ENCODE results near the gene ZNF423.

Gene ZNF423

DNA sequence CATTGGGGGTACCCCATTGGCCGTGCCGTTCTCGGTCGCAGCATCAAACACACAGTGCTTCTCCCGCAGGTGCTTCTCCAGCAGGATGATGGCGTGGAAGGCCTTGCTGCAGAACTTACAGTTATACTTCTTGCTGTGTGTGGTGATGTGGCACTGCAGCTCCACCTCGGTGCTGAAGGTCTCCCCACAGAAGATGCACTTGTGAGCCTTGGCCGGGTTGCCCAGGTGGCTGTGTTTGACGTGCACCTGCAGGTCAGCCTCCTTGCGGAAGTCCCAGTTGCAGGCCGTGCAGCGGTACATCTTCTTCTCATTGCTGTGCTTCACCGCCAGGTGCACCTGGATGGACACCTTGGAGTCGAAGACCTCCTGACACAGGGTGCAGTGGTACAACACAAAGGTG, 219.3 kb downstream of the ZNF423 start:
- H3K27me3 ChIP-seq (ENCODE audit: control insufficient read depth, insufficient read depth, low read length) = no peaks in the 10 kb centered on the region
- no peak overlapping the region for H3K4me3 ChIP-seq (ENCODE audit: low read length)
- H3K36me3 ChIP-seq (ENCODE audit: control insufficient read depth, insufficient read depth, low read length) = peaks cover 5% of the 10 kb centered on the region
- H3K4me1 ChIP-seq (ENCODE audit: control insufficient read depth, insufficient read depth, low read length) = peaks cover 13% of the 10 kb centered on the region
- H3K9ac ChIP-seq (ENCODE audit: low read length) = no peak overlapping the region
- H3K27ac ChIP-seq (ENCODE audit: low read depth, low read length) = no peak overlapping the region

GRCh38 chr16:49635591-49636581, 220.0 kb downstream of the ZNF423 start:
- peaks cover 5% of the 10 kb centered on the region for H3K36me3 ChIP-seq (ENCODE audit: control insufficient read depth, insufficient read depth, low read length)
- no peaks in the 10 kb centered on the region for H3K27me3 ChIP-seq (ENCODE audit: control insufficient read depth, insufficient read depth, low read length)
- H3K4me3 ChIP-seq (ENCODE audit: low read length) = no peak overlapping the region
- H3K4me1 ChIP-seq (ENCODE audit: control insufficient read depth, insufficient read depth, low read length) = peaks cover 14% of the 10 kb centered on the region
- H3K27ac ChIP-seq (ENCODE audit: low read depth, low read length) = no peak overlapping the region
- no peak overlapping the region for H3K9ac ChIP-seq (ENCODE audit: low read length)

DNA sequence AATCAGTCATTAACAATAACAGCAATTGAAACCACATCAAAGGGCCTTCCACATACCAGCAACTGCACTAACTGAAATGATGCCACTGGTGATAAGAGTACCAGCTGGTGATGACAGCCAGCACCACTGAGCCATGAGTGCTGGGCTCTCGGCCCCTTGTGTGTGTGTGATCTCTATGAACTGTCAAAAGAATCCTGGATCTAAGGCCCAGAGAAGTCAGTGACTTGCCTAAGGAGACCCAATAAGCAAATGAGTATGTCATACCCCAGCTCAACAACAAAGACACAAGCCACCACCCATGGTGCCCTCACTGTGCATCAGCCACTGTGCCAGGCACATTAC, 220.9 kb downstream of the ZNF423 start:
- H3K4me3 ChIP-seq (ENCODE audit: low read length) = no peak overlapping the region
- H3K27me3 ChIP-seq (ENCODE audit: control insufficient read depth, insufficient read depth, low read length) = no peaks in the 10 kb centered on the region
- H3K9ac ChIP-seq (ENCODE audit: low read length) = no peak overlapping the region
- H3K36me3 ChIP-seq (ENCODE audit: control insufficient read depth, insufficient read depth, low read length) = peaks cover 5% of the 10 kb centered on the region
- no peak overlapping the region for H3K27ac ChIP-seq (ENCODE audit: low read depth, low read length)
- H3K4me1 ChIP-seq (ENCODE audit: control insufficient read depth, insufficient read depth, low read length) = peaks cover 11% of the 10 kb centered on the region

GRCh38 chr16:49634235-49635008, 221.5 kb downstream of the ZNF423 start:
- Histone ChIP-seq H3K36me3 (ENCODE audit: control insufficient read depth, insufficient read depth, low read length) (peaks cover 5% of the 10 kb centered on the region), H3K27ac (ENCODE audit: low read depth, low read length) (no peak overlapping the region), H3K27me3 (ENCODE audit: control insufficient read depth, insufficient read depth, low read length) (no peaks in the 10 kb centered on the region), H3K4me1 (ENCODE audit: control insufficient read depth, insufficient read depth, low read length) (peaks cover 7% of the 10 kb centered on the region), H3K9ac (ENCODE audit: low read length) (no peak overlapping the region), H3K4me3 (ENCODE audit: low read length) (no peak overlapping the region)

DNA sequence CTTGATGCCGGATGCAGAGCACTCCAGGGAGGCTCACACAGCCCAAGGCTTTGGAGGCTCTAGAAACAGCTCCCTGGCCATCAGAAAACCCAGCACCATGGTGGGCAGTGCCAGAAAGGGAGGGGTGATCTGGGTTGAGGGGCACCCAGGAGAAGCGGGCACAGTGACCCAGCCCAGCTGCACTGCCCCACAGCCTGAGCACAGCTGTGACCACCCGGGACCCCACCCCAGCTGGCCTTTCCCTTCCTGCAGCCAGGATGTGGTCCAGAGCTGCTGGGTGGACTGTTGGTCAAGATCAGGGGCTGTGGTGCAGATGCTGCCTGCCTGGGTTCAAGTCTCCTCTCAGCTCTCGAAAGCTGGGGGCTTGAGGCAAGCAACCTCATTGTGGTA, 223.1 kb downstream of the ZNF423 start:
- H3K27ac ChIP-seq (ENCODE audit: low read depth, low read length) = no peak overlapping the region

DNA sequence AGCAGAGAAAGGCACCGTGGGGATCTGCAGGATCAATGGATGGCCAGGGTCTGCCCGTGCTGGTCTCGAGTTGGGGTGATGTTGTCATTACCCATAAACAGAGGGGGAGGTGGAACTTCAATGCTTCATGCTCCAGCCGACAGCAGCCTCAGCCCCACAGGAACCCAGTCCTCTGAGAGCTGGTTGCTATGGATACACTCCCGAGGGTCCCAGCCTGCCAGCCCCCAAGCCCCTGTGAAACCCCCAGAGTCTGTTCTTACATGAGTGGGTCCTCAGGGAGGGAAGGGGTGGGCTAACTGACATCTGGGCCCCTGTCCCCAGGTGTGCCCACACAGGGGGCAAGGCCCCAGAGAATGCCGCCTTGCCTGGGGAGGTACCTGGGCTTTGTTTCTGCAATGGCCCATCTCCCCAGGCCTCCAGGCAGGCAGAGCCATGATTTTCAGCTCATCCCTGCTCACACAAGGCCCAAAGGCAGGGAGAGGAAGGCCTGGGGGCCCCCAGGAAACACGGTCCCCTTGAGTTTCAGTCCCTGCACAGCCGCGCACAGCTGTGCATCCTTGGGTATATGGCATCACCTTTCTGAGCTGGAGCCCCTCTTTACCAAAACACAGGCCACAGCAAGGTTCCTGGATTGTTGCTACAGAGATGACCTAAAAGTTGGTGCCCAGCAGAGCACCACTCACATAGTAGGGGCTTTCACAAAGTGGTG, 223.7 kb downstream of the ZNF423 start:
- H3K9ac ChIP-seq (ENCODE audit: low read length) = no peak overlapping the region
- peaks cover 5% of the 10 kb centered on the region for H3K36me3 ChIP-seq (ENCODE audit: control insufficient read depth, insufficient read depth, low read length)
- no peak overlapping the region for H3K4me3 ChIP-seq (ENCODE audit: low read length)
- peaks cover 4% of the 10 kb centered on the region for H3K4me1 ChIP-seq (ENCODE audit: control insufficient read depth, insufficient read depth, low read length)
- no peaks in the 10 kb centered on the region for H3K27me3 ChIP-seq (ENCODE audit: control insufficient read depth, insufficient read depth, low read length)
- H3K27ac ChIP-seq (ENCODE audit: low read depth, low read length) = no peak overlapping the region

More for the DNA sequence above, 223.1 kb downstream of the ZNF423 start:
- Histone ChIP-seq H3K36me3 (ENCODE audit: control insufficient read depth, insufficient read depth, low read length) (peaks cover 5% of the 10 kb centered on the region), H3K4me3 (ENCODE audit: low read length) (no peak overlapping the region), H3K27me3 (ENCODE audit: control insufficient read depth, insufficient read depth, low read length) (no peaks in the 10 kb centered on the region), H3K4me1 (ENCODE audit: control insufficient read depth, insufficient read depth, low read length) (peaks cover 4% of the 10 kb centered on the region), H3K9ac (ENCODE audit: low read length) (no peak overlapping the region)

GRCh38 chr16:49631187-49632041, 224.5 kb downstream of the ZNF423 start:
- no peak overlapping the region for H3K4me3 ChIP-seq (ENCODE audit: low read length)
- no peak overlapping the region for H3K27ac ChIP-seq (ENCODE audit: low read depth, low read length)
- H3K27me3 ChIP-seq (ENCODE audit: control insufficient read depth, insufficient read depth, low read length) = no peaks in the 10 kb centered on the region
- peaks cover 4% of the 10 kb centered on the region for H3K4me1 ChIP-seq (ENCODE audit: control insufficient read depth, insufficient read depth, low read length)
- peaks cover 2% of the 10 kb centered on the region for H3K36me3 ChIP-seq (ENCODE audit: control insufficient read depth, insufficient read depth, low read length)
- no peak overlapping the region for H3K9ac ChIP-seq (ENCODE audit: low read length)

- H3K36me3 ChIP-seq (ENCODE audit: control insufficient read depth, insufficient read depth, low read length) = no peaks in the 10 kb centered on the region
- H3K4me1 ChIP-seq (ENCODE audit: control insufficient read depth, insufficient read depth, low read length) = peaks cover 4% of the 10 kb centered on the region
- no peaks in the 10 kb centered on the region for H3K27me3 ChIP-seq (ENCODE audit: control insufficient read depth, insufficient read depth, low read length)
- H3K27ac ChIP-seq (ENCODE audit: low read depth, low read length) = no peak overlapping the region
- no peak overlapping the region for H3K4me3 ChIP-seq (ENCODE audit: low read length)
- no peak overlapping the region for H3K9ac ChIP-seq (ENCODE audit: low read length)
These were observed 225.1 kb downstream of the ZNF423 start for GRCh38 chr16:49630783-49631182.

GRCh38 chr16:49629851-49630250, 226.1 kb downstream of the ZNF423 start:
- H3K4me3 ChIP-seq (ENCODE audit: low read length) = no peak overlapping the region
- no peak overlapping the region for H3K27ac ChIP-seq (ENCODE audit: low read depth, low read length)
- no peak overlapping the region for H3K9ac ChIP-seq (ENCODE audit: low read length)
- H3K36me3 ChIP-seq (ENCODE audit: control insufficient read depth, insufficient read depth, low read length) = no peaks in the 10 kb centered on the region
- no peaks in the 10 kb centered on the region for H3K27me3 ChIP-seq (ENCODE audit: control insufficient read depth, insufficient read depth, low read length)
- H3K4me1 ChIP-seq (ENCODE audit: control insufficient read depth, insufficient read depth, low read length) = peaks cover 4% of the 10 kb centered on the region

GRCh38 chr16:49628148-49628547, 227.8 kb downstream of the ZNF423 start:
- Histone ChIP-seq H3K36me3 (ENCODE audit: control insufficient read depth, insufficient read depth, low read length) (no peaks in the 10 kb centered on the region), H3K4me3 (ENCODE audit: low read length) (no peak overlapping the region), H3K9ac (ENCODE audit: low read length) (no peak overlapping the region), H3K4me1 (ENCODE audit: control insufficient read depth, insufficient read depth, low read length) (peaks cover 4% of the 10 kb centered on the region), H3K27me3 (ENCODE audit: control insufficient read depth, insufficient read depth, low read length) (no peaks in the 10 kb centered on the region), H3K27ac (ENCODE audit: low read depth, low read length) (no peak overlapping the region)

- Histone ChIP-seq H3K27ac (ENCODE audit: low read depth, low read length) (no peak overlapping the region), H3K9ac (ENCODE audit: low read length) (no peak overlapping the region), H3K36me3 (ENCODE audit: control insufficient read depth, insufficient read depth, low read length) (no peaks in the 10 kb centered on the region), H3K4me1 (ENCODE audit: control insufficient read depth, insufficient read depth, low read length) (peaks cover 6% of the 10 kb centered on the region), H3K27me3 (ENCODE audit: control insufficient read depth, insufficient read depth, low read length) (no peaks in the 10 kb centered on the region), H3K4me3 (ENCODE audit: low read length) (no peak overlapping the region)
These were observed 230.4 kb downstream of the ZNF423 start for GRCh38 chr16:49625311-49626065.

Measured in rectal smooth muscle tissue (tissue), 1 donor.